ENCODE data around the gene SPATA6. TPM values are rescaled to one million over a fixed set of nuclear protein-coding genes. Genes with fewer than 3 reads are reported as not detected.

Gene SPATA6
- polyA plus RNA-seq, 2 of the 4 experiments (the other 2 are of a cell fraction) = 2.3 to 3.5 TPM

DNA sequence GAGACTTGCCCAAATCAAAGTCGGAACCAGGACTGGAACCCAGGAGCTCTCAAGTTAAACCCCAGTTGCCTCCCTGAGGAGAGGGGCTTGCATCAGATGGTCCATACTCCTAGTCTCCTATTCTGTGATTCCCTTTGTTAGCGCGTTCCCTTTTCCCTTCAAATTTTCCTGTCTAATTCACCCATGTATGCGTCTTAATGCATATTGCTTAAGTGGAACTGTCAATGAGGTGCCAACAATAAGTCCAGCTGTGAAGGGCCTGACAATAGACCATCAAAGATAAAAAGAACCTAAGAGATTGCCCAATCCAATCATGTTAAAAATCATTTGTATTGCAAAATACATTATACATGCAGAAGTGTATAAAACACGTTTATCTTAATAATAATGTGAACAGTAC, 634 bp upstream of the SPATA6 start:
- no peaks in the 10 kb centered on the region; the same call in 2 of the 3 replicates for H3K9me3 ChIP-seq
- H3K4me2 ChIP-seq = peak overlapping the region; percentile 89
- DNase-seq (ENCODE audit: low read depth in 1 of 2, low spot score in 1 of 2) (no peak), ATAC-seq (no peak), FAIRE-seq (no peak)
- TF ChIP-seq HOXA7 (CRISPR knock-in tag; IDR thresholded peaks at IDR 0.05) (no peak), ZC3H11A (IDR thresholded peaks at IDR 0.05) (no peak), RFX5 (IDR thresholded peaks at IDR 0.05) (no peak), JUNB (IDR thresholded peaks at IDR 0.05) (no peak), EHF (CRISPR knock-in tag; IDR thresholded peaks at IDR 0.05) (no peak), HDAC2 (IDR thresholded peaks at IDR 0.05) (no peak), EHMT2 (IDR thresholded peaks at IDR 0.05; ENCODE audit: low read depth) (no peak), KDM1A (IDR thresholded peaks at IDR 0.05; ENCODE audit: low read depth) (no peak)
- TF ChIP-seq, protein P1, sequence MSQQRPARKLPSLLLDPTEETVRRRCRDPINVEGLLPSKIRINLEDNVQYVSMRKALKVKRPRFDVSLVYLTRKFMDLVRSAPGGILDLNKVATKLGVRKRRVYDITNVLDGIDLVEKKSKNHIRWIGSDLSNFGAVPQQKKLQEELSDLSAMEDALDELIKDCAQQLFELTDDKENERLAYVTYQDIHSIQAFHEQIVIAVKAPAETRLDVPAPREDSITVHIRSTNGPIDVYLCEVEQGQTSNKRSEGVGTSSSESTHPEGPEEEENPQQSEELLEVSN (IDR thresholded peaks at IDR 0.05; ENCODE audit: borderline replicate concordance, low read depth) = no peak
- TF ChIP-seq, protein P2, sequence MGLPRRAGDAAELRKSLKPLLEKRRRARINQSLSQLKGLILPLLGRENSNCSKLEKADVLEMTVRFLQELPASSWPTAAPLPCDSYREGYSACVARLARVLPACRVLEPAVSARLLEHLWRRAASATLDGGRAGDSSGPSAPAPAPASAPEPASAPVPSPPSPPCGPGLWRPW (IDR thresholded peaks at IDR 0.05) = no peak
- TF ChIP-seq, protein P3, sequence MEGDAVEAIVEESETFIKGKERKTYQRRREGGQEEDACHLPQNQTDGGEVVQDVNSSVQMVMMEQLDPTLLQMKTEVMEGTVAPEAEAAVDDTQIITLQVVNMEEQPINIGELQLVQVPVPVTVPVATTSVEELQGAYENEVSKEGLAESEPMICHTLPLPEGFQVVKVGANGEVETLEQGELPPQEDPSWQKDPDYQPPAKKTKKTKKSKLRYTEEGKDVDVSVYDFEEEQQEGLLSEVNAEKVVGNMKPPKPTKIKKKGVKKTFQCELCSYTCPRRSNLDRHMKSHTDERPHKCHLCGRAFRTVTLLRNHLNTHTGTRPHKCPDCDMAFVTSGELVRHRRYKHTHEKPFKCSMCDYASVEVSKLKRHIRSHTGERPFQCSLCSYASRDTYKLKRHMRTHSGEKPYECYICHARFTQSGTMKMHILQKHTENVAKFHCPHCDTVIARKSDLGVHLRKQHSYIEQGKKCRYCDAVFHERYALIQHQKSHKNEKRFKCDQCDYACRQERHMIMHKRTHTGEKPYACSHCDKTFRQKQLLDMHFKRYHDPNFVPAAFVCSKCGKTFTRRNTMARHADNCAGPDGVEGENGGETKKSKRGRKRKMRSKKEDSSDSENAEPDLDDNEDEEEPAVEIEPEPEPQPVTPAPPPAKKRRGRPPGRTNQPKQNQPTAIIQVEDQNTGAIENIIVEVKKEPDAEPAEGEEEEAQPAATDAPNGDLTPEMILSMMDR (IDR thresholded peaks at IDR 0.05) = no peak
- peaks cover 8% of the 10 kb centered on the region; the same call in 2 of the 3 replicates for H3K4me1 ChIP-seq
- peak overlapping the region; percentile 68 for H3K4me3 ChIP-seq
- WGBS (ENCODE audit: missing lambda C conversion rate) = 69% methylated on average over 5 of the region's 5 CpGs
- ChIA-PET CTCF (interaction anchor here (1.3 kb wide), 1 partner anchor 24 kb away, joined by 4 read pairs; no protein-coding TSS in a partner anchor), POLR2A (interaction anchor here (0.8 kb wide), 2 partner anchors 18 to 58 kb away, joined by 3 to 4 read pairs; no protein-coding TSS in a partner anchor)
- H3K27ac ChIP-seq = peak overlapping the region; percentile 77 to 94

DNA sequence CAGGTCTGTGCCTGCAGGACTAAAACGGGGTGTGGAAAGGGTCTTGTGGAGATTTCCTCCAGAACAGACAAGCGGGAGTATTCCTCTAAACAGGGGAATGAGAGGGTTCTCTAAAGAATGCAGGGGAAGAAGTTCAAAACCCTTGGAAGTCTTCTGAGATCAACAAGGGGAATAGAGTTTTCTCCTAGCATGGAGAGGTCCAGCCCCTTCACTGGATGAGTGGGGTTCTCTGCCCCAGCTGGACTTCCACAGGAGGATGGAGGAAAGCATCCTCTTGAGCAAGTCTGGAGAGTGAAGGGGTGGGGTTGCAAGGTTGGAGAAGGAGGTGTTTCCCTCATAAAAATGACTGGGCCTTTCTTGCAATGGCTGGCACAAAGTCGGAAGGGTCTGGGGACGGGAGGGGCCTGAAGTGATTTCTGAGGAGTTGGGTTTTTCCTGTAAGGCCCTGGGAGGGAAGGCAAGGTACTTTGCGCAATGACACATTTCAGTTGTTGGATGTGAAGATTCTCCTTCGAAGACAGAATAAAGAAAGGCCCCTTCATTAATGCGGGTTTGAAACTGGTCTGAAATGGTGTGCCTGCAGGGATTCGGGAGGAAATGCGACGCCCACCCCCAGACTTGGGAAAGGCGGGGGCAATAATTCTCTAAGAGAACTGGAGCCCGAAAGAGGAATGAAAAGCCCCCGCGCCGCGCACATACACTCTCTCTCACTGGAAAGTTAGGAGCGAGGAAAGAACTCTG, 884 bp downstream of the SPATA6 start:
- FAIRE-seq = no peak
- no peak for ATAC-seq
- CTCF ChIA-PET = no interaction called here
- H3K4me3 ChIP-seq = peak overlapping the region; percentile 68
- peak overlapping the region; percentile 77 to 94 for H3K27ac ChIP-seq
- WGBS (ENCODE audit: missing lambda C conversion rate) = 39% methylated on average over 17 of the region's 17 CpGs
- H3K4me1 ChIP-seq = peaks cover 8% of the 10 kb centered on the region; the same call in 2 of the 3 replicates
- H3K4me2 ChIP-seq = peak overlapping the region; percentile 94
- no peaks in the 10 kb centered on the region; the same call in 2 of the 3 replicates for H3K9me3 ChIP-seq
- TF ChIP-seq RFX5 (IDR thresholded peaks at IDR 0.05) (no peak), CEBPB (IDR thresholded peaks at IDR 0.05) (peak in 1 of 2 experiments; percentile 17; a peak in 1 of 4 replicates)
- POLR2A ChIA-PET = no interaction called here
- DNase-seq (ENCODE audit: low read depth in 1 of 2, low spot score in 1 of 2) = no peak

DNA sequence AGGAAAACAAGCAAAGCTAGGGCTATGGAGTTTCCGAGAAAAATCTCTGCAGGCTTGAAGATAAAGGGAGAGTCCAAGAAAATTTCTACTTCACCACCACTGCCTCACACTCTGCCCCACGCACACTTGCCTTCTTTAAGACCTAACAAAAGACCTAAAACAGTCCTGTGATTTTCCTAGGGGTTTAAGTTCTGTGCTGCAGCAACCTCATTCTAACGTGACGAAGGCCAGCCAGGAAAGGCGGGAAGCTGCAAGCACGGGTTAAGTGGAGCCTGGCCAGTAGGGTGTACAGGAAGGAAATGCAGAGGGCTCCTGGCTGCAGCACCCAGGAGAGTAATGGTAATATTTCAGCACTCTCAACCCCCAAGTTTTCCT, 1.5 kb downstream of the SPATA6 start:
- ChIA-PET POLR2A (no interaction called here), CTCF (no interaction called here)
- WGBS (ENCODE audit: missing lambda C conversion rate) = 92% methylated on average over 6 of the region's 6 CpGs
- Histone ChIP-seq H3K9me3 (no peaks in the 10 kb centered on the region; the same call in 2 of the 3 replicates), H3K27ac (no peak overlapping the region), H3K4me3 (no peak overlapping the region), H3K4me1 (peaks cover 8% of the 10 kb centered on the region; the same call in 2 of the 3 replicates), H3K4me2 (peak overlapping the region; percentile 94)
- FAIRE-seq (no peak), ATAC-seq (no peak), DNase-seq (ENCODE audit: low read depth in 1 of 2, low spot score in 1 of 2) (no peak)
- no peak for TF ChIP-seq KDM5A (IDR thresholded peaks at IDR 0.05)

DNA sequence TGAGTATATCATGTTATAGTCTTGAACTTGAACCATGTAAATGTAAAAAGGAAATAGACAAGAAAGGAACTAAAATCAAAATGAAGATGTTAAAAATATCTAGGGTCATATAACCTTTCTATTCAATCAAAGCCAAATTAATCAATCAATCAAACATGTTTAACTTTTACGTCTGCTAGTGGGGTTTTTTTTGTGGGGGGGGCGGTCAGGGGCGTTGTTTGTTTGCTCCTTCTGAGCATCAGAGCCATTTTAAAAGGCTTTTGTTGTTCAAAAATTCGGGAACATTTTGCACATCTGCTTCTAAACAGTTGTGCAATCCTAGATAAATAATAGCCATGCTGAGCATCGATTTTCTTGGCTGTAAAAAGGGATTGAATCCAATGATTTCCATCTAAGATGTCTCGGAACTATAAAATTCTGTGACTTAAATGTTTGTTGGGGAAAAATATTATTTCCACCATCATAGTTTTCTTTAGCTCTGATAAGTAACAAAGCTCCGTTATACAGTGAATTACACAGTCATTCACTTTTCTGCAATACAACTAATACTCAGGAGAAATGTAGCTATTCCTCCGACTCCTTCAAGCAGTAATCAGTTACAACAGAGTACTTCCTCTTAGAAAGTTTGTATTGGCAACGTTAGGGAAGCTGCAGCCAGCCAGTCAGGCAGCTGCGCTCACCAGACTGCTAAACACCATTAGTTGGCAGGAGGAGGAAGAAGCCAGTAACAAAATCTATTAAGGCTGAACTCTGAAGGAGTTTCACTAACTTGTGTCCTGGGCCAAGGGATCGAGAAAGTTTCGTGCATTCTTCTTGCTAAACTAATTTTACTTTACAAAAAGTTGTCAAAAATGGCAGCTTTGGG, 2.2 kb downstream of the SPATA6 start:
- FAIRE-seq = no peak
- H3K27ac ChIP-seq = no peak overlapping the region
- H3K4me1 ChIP-seq = peaks cover 8% of the 10 kb centered on the region; the same call in 2 of the 3 replicates
- TF ChIP-seq, protein P4, sequence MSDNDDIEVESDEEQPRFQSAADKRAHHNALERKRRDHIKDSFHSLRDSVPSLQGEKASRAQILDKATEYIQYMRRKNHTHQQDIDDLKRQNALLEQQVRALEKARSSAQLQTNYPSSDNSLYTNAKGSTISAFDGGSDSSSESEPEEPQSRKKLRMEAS (IDR thresholded peaks at IDR 0.05) = no peak
- TF ChIP-seq FOSL2 (IDR thresholded peaks at IDR 0.05) (no peak), FOSL2 (CRISPR knock-in tag; IDR thresholded peaks at IDR 0.05) (no peak), SMC3 (IDR thresholded peaks at IDR 0.05) (no peak), CHD2 (IDR thresholded peaks at IDR 0.05; ENCODE audit: low read length, partially characterized antibody) (no peak), KDM1A (IDR thresholded peaks at IDR 0.05; ENCODE audit: low read depth) (no peak), MAFK (IDR thresholded peaks at IDR 0.05; ENCODE audit: partially characterized antibody) (no peak)
- no peak overlapping the region for H3K4me2 ChIP-seq
- H3K4me3 ChIP-seq = no peak overlapping the region
- CTCF ChIA-PET = no interaction called here
- WGBS (ENCODE audit: missing lambda C conversion rate) = 65% methylated on average over 12 of the region's 12 CpGs
- H3K9me3 ChIP-seq = no peaks in the 10 kb centered on the region
- ATAC-seq = no peak
- DNase-seq (ENCODE audit: low read depth in 1 of 2, low spot score in 1 of 2) = no peak
- POLR2A ChIA-PET = no interaction called here

All from A549 (cell line).